Muscle layer of duodenum (tissue), 2 donors: ENCODE results near the gene BRSK1.

Experiments
- H3K27ac ChIP-seq: one replicate; pipeline ENCODE4 v1.7.0; 2013; ENCODE audit warnings: mild to moderate bottlenecking, low read length
- H3K27me3 ChIP-seq: one replicate; pipeline ENCODE4 v1.7.0; 2013; ENCODE audit warnings: low read depth, mild to moderate bottlenecking, control low read depth, low read length
- H3K36me3 ChIP-seq, 2 donors: one replicate each; pipeline ENCODE4 v1.7.0; 2013; ENCODE audit warnings: low read length in 2 of 2, control low read depth in 1 of 2, mild to moderate bottlenecking in 1 of 2; ENCODE audit not compliant: insufficient read depth in 2 of 2, control insufficient read depth in 1 of 2
- H3K4me1 ChIP-seq, 2 donors: one replicate each; pipeline ENCODE4 v1.7.0; 2013; ENCODE audit warnings: low read length in 2 of 2, mild to moderate bottlenecking in 2 of 2, control low read depth in 1 of 2, moderate library complexity in 1 of 2; ENCODE audit not compliant: insufficient read depth in 2 of 2, control insufficient read depth in 1 of 2
- H3K4me3 ChIP-seq, 2 donors: one replicate each; pipeline ENCODE4 v1.7.0; 2013; ENCODE audit warnings: low read length in 2 of 2, low read depth in 1 of 2, mild to moderate bottlenecking in 1 of 2
- H3K9me3 ChIP-seq, 2 donors: one replicate each; pipeline ENCODE4 v1.7.0; 2013; ENCODE audit warnings: low read length in 2 of 2, control low read depth in 1 of 2, mild to moderate bottlenecking in 1 of 2; ENCODE audit not compliant: control insufficient read depth in 1 of 2
- donor health status: healthy.

Gene BRSK1

GRCh38 chr19:55247621-55248099, 36.1 kb upstream of the BRSK1 start:
- no peaks in the 10 kb centered on the region for H3K27me3 ChIP-seq
- H3K9me3 ChIP-seq = no peaks in the 10 kb centered on the region
- no peak overlapping the region for H3K27ac ChIP-seq
- no peak overlapping the region for H3K4me3 ChIP-seq
- peaks cover 0 to 27% of the 10 kb centered on the region in 2 donors for H3K4me1 ChIP-seq
- peaks cover 20 to 45% of the 10 kb centered on the region in 2 donors for H3K36me3 ChIP-seq

- H3K27me3 ChIP-seq = no peaks in the 10 kb centered on the region
- peaks cover 18 to 40% of the 10 kb centered on the region in 2 donors for H3K36me3 ChIP-seq
- H3K4me1 ChIP-seq = peaks cover 0 to 30% of the 10 kb centered on the region in 2 donors
- no peak overlapping the region for H3K4me3 ChIP-seq
- H3K27ac ChIP-seq = no peak overlapping the region
- no peaks in the 10 kb centered on the region for H3K9me3 ChIP-seq
Observed at GRCh38 chr19:55248166-55248675, 35.6 kb upstream of the BRSK1 start.

DNA sequence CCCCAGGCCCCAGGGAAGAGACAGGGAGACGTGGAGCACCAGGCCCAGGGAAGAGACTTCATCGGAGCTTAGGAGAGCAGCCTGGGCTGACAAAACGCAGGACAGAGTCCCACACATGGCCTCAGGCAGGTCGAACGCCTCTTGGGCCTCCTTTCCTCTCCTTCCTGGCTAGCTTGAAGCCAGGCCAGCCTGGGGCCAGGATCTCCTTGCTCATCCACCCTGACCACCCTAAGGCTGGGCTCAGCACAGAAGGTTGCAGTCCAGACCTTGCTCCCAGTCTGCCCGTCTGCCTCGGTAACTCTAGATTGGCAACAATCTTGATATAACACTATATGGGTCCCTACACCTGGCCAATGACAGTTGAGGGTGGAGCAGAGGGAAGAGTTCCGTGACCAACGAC, 35.1 kb upstream of the BRSK1 start:
- H3K36me3 ChIP-seq = peaks cover 18 to 35% of the 10 kb centered on the region in 2 donors

GRCh38 chr19:55249841-55250240, 34.0 kb upstream of the BRSK1 start:
- Histone ChIP-seq H3K27ac (no peak overlapping the region), H3K4me3 (no peak overlapping the region), H3K36me3 (peaks cover 6 to 23% of the 10 kb centered on the region in 2 donors), H3K4me1 (peaks cover 0 to 35% of the 10 kb centered on the region in 2 donors), H3K9me3 (no peaks in the 10 kb centered on the region), H3K27me3 (no peaks in the 10 kb centered on the region)

More for the DNA sequence above, 35.1 kb upstream of the BRSK1 start:
- H3K4me3 ChIP-seq = no peak overlapping the region
- no peaks in the 10 kb centered on the region for H3K9me3 ChIP-seq
- H3K27ac ChIP-seq = no peak overlapping the region
- no peaks in the 10 kb centered on the region for H3K27me3 ChIP-seq
- peaks cover 0 to 30% of the 10 kb centered on the region in 2 donors for H3K4me1 ChIP-seq

- peaks cover 0 to 42% of the 10 kb centered on the region in 2 donors for H3K4me1 ChIP-seq
Observed at GRCh38 chr19:55250262-55251036, 33.3 kb upstream of the BRSK1 start.

GRCh38 chr19:55251341-55252081, 32.3 kb upstream of the BRSK1 start:
- H3K27me3 ChIP-seq = no peaks in the 10 kb centered on the region
- no peaks in the 10 kb centered on the region for H3K9me3 ChIP-seq
- H3K4me1 ChIP-seq = peaks cover 7 to 52% of the 10 kb centered on the region in 2 donors
- peak overlapping the region; percentile 16 for H3K27ac ChIP-seq
- H3K36me3 ChIP-seq = peaks cover 0 to 7% of the 10 kb centered on the region in 2 donors
- no peak overlapping the region for H3K4me3 ChIP-seq

More at GRCh38 chr19:55250262-55251036, 33.3 kb upstream of the BRSK1 start:
- H3K27me3 ChIP-seq = no peaks in the 10 kb centered on the region
- peaks cover 4 to 17% of the 10 kb centered on the region in 2 donors for H3K36me3 ChIP-seq
- H3K27ac ChIP-seq = no peak overlapping the region
- H3K4me3 ChIP-seq = no peak overlapping the region
- no peaks in the 10 kb centered on the region for H3K9me3 ChIP-seq

- no peak overlapping the region for H3K27ac ChIP-seq
- H3K36me3 ChIP-seq = no peaks in the 10 kb centered on the region
- no peaks in the 10 kb centered on the region for H3K27me3 ChIP-seq
- peaks cover 16 to 56% of the 10 kb centered on the region in 2 donors for H3K4me1 ChIP-seq
- no peaks in the 10 kb centered on the region for H3K9me3 ChIP-seq
- no peak overlapping the region for H3K4me3 ChIP-seq
Observed at GRCh38 chr19:55252760-55253663, 30.8 kb upstream of the BRSK1 start.

- Histone ChIP-seq H3K27ac (peak overlapping the region; percentile 62), H3K27me3 (no peaks in the 10 kb centered on the region), H3K36me3 (no peaks in the 10 kb centered on the region), H3K4me1 (peaks cover 16 to 46% of the 10 kb centered on the region in 2 donors), H3K9me3 (no peaks in the 10 kb centered on the region), H3K4me3 (peak overlapping the region; percentile 30 to 47)
Observed at GRCh38 chr19:55253842-55254624, 29.8 kb upstream of the BRSK1 start.

DNA sequence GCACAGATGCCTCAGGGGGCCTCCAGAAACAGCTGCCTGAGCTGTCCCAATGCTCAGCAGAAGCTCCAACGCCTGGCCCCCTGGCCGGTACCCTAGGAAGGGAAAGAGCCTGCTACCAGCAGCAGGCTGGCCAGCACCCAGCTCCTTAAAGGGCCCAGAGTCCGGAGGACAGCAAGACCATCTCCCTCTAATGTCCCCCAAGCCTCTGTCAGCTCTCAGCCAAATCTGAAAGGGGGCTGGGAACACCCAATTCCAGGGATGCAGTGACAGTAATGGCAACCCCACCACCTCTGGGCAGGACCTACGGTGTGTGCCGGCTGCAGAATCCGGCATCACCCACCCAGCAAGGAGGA, 29.2 kb upstream of the BRSK1 start:
- Histone ChIP-seq H3K9me3 (no peaks in the 10 kb centered on the region), H3K27me3 (no peaks in the 10 kb centered on the region), H3K4me1 (peaks cover 16 to 45% of the 10 kb centered on the region in 2 donors), H3K27ac (peak overlapping the region; percentile 62), H3K4me3 (peak overlapping the region; percentile 30 to 47), H3K36me3 (no peaks in the 10 kb centered on the region)
